ENCODE measurements around the gene RHEBL1. TPM values are rescaled to one million over a fixed set of nuclear protein-coding genes. Genes with fewer than 3 reads are reported as not detected.

Gene RHEBL1
- total and polyA plus RNA-seq, 2 of the 8 experiments (the other 6 are each of a cell fraction or from before 2014, with no cell fraction given) = 7.5 to 9.4 TPM

GRCh38 chr12:49058366-49059044 is 11.3 kb downstream of the RHEBL1 start:
- H3K23me2 ChIP-seq (ENCODE audit: low read depth, low read length) = peaks cover 15% of the 10 kb centered on the region
- 50% methylated on average over 5 of the region's 5 CpGs; no CpG with 5 or more reads in 1 of the 2 experiments for WGBS, 2 experiments (ENCODE audit: extremely low coverage in 1 of 2, insufficient coverage in 1 of 2, insufficient read length in 1 of 2, insufficient replicate concordance in 2 of 2, low coverage in 1 of 2, low lambda C conversion rate in 2 of 2, missing lambda C conversion rate in 1 of 2)
- no peak for TF ChIP-seq POLR2A (IDR thresholded peaks at IDR 0.05; ENCODE audit: control extremely low read depth in 1 of 2, low read depth in 2 of 2, low read length in 2 of 2)
- no peak for TF ChIP-seq JUND (IDR thresholded peaks at IDR 0.05; ENCODE audit: low read length)
- TF ChIP-seq EP300 (IDR thresholded peaks at IDR 0.05; ENCODE audit: borderline replicate concordance in 1 of 2, low read depth in 2 of 2, low read length in 2 of 2) = no peak
- CTCF ChIA-PET (ENCODE audit: partially characterized antibody) = interaction anchor here (0.9 to 2.7 kb wide), 5 partner anchors 14 to 70 kb away, joined by 3 to 16 read pairs (median 10); partner anchors contain the start of gene DHH
- peaks cover 33% of the 10 kb centered on the region for H3K79me1 ChIP-seq (ENCODE audit: low read depth, low read length)
- no peaks in the 10 kb centered on the region for H3K27me3 ChIP-seq (replicated peaks in 1 of 4; ENCODE audit: control insufficient read depth in 3 of 4, extremely low read depth in 1 of 4, insufficient read depth in 3 of 4, low read length in 3 of 4)
- H4K5ac ChIP-seq (ENCODE audit: insufficient read length, low read depth, low read length) = no peak overlapping the region
- FAIRE-seq (no peak), DNase-seq (ENCODE audit: low read depth in 1 of 2, low spot score in 2 of 2) (no peak)
- H2BK120ac ChIP-seq (replicated peaks; ENCODE audit: low read depth, low read length) = no peak overlapping the region
- no peak overlapping the region for H3K18ac ChIP-seq (ENCODE audit: extremely low read depth, low read length)
- H3K4me3 ChIP-seq (ENCODE audit: extremely low read depth in 1 of 4, insufficient read depth in 2 of 4, low read depth in 3 of 4, low read length in 4 of 4) = peak overlapping the region; percentile 85 to 97 (median 96)
- POLR2A ChIA-PET (ENCODE audit: partially characterized antibody) = interaction anchor here (0.7 to 5.6 kb wide), 14 partner anchors 10 to 201 kb away, joined by 3 to 47 read pairs (median 5); partner anchors contain the start of genes DDN, PRKAG1, RHEBL1 and TUBA1B
- H3K4me2 ChIP-seq (ENCODE audit: insufficient read depth in 1 of 2, low read depth in 2 of 2, low read length in 2 of 2) = peak overlapping the region; percentile 81 to 98
- no peak overlapping the region for H3K14ac ChIP-seq (ENCODE audit: insufficient read length)
- H2BK12ac ChIP-seq (ENCODE audit: low read depth, low read length) = no peak overlapping the region
- no peak overlapping the region for H2BK15ac ChIP-seq (ENCODE audit: low read length)
- no peak overlapping the region for H4K91ac ChIP-seq (replicated peaks; ENCODE audit: insufficient read length, low read length)
- H2BK20ac ChIP-seq (ENCODE audit: low read length) = no peak overlapping the region
- H3K36me3 ChIP-seq (ENCODE audit: control insufficient read depth in 2 of 4, insufficient read depth in 4 of 4, low read length in 3 of 4) = peaks cover 9 to 17% (median 15%) of the 10 kb centered on the region in 4 experiments
- H3K9ac ChIP-seq (replicated peaks in 1 of 4; ENCODE audit: extremely low read depth in 1 of 4, low read depth in 3 of 4, low read length in 3 of 4) = peak overlapping the region; percentile 10 to 98 (median 60); a peak in 6 of 7 replicates
- no peak overlapping the region for H2AFZ ChIP-seq (ENCODE audit: low read length)
- peaks cover 51 to 66% of the 10 kb centered on the region in 2 experiments for H3K79me2 ChIP-seq (ENCODE audit: control insufficient read depth in 1 of 2, insufficient read depth in 2 of 2, low read length in 2 of 2)
- H4K8ac ChIP-seq (ENCODE audit: extremely low read depth, insufficient read depth, low read length) = no peak overlapping the region
- H3K9me3 ChIP-seq (ENCODE audit: insufficient read depth in 2 of 2, low read depth in 1 of 2, low read length in 1 of 2) = no peaks in the 10 kb centered on the region
- no peak overlapping the region for H2AK5ac ChIP-seq (ENCODE audit: low read depth, low read length)
- H4K20me1 ChIP-seq (replicated peaks in 1 of 2; ENCODE audit: control insufficient read depth in 1 of 2, insufficient read depth in 2 of 2, low read length in 2 of 2) = peaks cover 37 to 50% of the 10 kb centered on the region in 2 experiments
- peaks cover 9 to 37% (median 13%) of the 10 kb centered on the region in 4 experiments for H3K4me1 ChIP-seq (replicated peaks in 1 of 4; ENCODE audit: control insufficient read depth in 3 of 4, insufficient read depth in 4 of 4, low read length in 3 of 4)
- no peak overlapping the region for H3K56ac ChIP-seq (replicated peaks; ENCODE audit: insufficient read length, low read depth, low read length)
- no peak overlapping the region for H2BK5ac ChIP-seq (ENCODE audit: low read depth, low read length)
- no peak overlapping the region for H3K23ac ChIP-seq (ENCODE audit: insufficient read length)
- no peak overlapping the region for H3K27ac ChIP-seq (ENCODE audit: low read depth, low read length)
- H3K4ac ChIP-seq (replicated peaks; ENCODE audit: insufficient read length, low read depth, low read length) = no peak overlapping the region

Data from H1 (cell line).